Left ventricle myocardium superior (tissue), 1 donor: ENCODE data around the gene SENP6. TPM values are rescaled to one million over a fixed set of nuclear protein-coding genes. Genes with fewer than 3 reads are reported as not detected.
A peak's percentile ranks its signal among the peaks of the same experiment; 100 is the strongest.
"Not testable (repeated sequence)": the region's sequence is repeated elsewhere in the genome, so short reads cannot be mapped to it uniquely, and the experiment has no call there.

ENCODE experiments used
- ATAC-seq: fragments of 200-7000 bp; cut with Tn5 transposase; one replicate; pipeline ENCODE4 v1.9.1; 2020; ENCODE audit warnings: mild to moderate bottlenecking, moderate library complexity
- DNase-seq: peaks from one replicate; pipeline ENCODE4 v3.0.0-alpha.2; 2020
- intact Hi-C: fragments of 100-400 bp; cut with micrococcal nuclease; formaldehyde crosslinking; loops from one replicate; pipeline ENCODE4 v1.11.0; 2022
- total RNA-seq: library from RNA; stranded (reverse); fragmentation: NEBNext Ultra II Directional; extraction: Animal tissue kit (Norgen Biotek cat#: 25700); gene quantifications from one replicate; pipeline ENCODE4 v1.2.1, GENCODE V29; 2021
- donor health status: DM: no; HTN: yes; CAD: no; lungs with severe emphysema.

SENP6 gene
- total RNA-seq, 1 donor from 2014 or later = 57.7 TPM

GRCh38 chr6:75605635-75606034, 4.0 kb downstream of the SENP6 start:
- DNase-seq (no peak), ATAC-seq (no peak)
- intact Hi-C loops = no loop called here

DNA sequence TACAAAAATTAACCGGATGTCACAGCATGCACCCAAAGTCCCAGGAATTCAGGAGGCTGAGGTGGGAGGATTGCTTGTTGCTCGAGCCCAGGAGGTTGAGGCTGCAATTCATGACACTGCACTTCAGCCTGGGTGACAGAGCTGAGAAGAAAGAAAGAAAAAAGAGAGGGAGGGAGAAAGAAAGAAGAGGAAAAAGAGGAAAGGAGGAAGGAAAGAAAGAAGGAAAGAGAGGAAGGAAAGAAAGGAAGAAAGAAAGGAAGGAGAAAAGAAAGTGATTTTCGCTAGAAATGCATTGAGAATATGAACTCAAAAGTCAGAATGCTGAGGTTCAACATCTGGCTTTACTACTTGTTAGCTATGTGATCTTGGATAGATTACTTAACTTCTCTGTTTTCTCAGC, 6.6 kb downstream of the SENP6 start:
- ATAC-seq = no peak
- intact Hi-C loops = no loop called here
- DNase-seq = no peak

DNA sequence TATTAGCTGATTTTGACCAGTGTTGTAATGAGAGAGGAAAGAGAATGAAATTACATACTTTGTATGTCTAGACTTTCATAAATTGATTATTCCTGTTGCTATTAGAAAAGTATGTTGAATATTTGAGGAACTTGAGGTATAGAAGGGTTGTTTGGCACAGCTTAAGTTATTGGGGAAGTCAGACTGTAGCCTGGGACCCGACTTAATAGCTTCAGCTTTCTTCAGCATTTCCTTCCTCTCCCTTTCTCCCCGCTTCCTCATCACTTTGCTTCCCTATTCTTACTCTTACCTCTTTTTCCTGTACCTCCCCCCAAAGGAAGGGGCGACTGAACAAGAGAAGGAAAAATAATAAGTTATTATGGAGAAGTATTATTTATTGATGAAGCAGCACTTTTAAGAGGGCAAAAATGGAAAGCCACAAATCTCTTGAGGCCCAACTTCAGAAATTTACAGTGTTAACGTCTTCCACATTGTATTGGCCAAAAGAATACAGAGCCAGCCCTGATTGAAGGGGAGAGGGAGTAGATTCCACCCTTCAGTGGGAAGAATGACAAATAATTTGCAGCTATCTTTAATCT, 7.4 kb downstream of the SENP6 start:
- DNase-seq (no peak), ATAC-seq (peak; percentile 27)
- intact Hi-C loops = no loop called here

GRCh38 chr6:75609639-75610590, 8.2 kb downstream of the SENP6 start:
- intact Hi-C loops = no loop called here
- ATAC-seq (no peak), DNase-seq (no peak)

DNA sequence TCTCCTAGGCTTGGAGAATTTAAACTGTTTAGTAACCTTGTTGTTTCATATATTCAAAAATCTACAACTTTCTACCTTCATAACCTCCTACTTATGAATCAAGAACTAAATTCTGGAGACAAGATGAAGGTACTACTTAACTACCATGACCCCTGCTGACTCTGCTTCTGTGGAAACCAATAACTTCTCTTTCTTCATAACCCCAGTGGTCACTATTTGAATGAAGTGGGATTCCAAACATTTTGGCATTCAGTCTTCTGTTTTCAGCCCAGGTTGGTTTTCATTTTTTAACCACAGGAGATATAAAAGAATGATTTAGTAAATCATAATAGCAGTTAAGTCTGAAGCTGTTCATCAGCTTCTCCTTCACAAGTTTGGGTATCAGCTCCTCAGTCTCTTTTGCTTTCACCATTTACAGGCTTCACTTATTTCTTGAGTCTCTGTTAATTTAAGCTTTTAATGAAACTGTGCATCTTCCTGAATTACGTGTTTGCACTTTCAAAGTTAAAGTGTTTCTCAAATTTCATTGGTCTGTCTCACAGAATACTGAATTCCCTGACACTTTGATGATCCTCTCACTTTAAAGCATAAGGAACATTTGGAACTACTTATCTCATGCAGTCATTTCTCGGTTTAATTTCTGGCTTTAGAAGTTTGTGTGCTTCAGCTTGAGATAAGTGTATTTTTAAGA, 9.5 kb downstream of the SENP6 start:
- intact Hi-C loops = no loop called here
- DNase-seq = no peak
- no peak for ATAC-seq

DNA sequence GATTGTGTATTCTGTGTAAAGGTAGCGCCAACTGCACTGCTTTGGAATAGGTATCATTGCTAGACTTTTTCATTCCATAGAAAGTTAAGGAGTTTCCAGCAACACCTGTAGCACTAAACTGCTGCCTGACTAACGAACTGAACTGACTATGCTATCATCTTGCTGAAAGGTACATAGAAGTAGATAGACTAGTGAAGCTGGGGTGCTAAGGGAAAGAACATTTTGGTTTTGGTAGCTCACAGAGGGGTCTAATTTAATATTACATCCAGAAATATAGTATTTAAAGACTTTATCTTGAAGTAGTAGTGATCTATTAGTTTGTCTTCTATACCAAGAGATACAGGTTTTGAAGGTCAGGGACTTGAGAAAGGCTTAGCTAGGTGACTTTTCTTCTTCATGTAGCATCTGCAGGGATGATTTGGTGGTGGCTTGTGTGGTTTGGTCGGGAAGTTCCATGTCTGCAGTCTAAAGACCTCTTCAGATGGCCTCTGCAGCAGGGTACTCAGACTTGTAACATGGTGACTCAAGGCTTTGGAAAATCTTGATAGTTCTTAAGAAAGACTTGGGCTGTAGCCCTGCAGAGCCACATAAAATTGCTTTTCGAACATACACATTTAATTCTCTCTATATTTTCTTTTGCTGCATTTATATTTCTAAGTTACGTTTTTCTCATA, 10.2 kb downstream of the SENP6 start:
- DNase-seq (no peak), ATAC-seq (peak; percentile 14)
- intact Hi-C loops = no loop called here

DNA sequence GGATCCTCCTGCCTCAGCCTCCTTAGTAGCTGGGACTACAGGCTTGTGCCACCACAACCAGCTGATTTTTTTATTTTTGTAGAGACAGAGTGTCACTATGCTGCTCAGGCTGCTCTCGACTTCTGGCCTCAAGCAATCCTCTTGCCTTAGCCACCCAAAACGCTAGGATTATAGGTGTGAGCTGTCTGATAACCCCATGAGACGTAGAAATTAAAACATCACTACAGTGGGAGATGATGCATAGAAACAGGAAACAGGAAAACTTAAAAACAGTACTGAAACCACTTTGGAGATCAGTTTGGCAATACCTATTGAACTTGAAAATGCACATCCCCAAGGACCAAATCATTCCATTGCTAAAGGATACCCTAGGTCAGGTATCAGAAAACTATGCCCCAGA, 10.8 kb downstream of the SENP6 start:
- ATAC-seq (no peak), DNase-seq (no peak)
- intact Hi-C loops = no loop called here

DNA sequence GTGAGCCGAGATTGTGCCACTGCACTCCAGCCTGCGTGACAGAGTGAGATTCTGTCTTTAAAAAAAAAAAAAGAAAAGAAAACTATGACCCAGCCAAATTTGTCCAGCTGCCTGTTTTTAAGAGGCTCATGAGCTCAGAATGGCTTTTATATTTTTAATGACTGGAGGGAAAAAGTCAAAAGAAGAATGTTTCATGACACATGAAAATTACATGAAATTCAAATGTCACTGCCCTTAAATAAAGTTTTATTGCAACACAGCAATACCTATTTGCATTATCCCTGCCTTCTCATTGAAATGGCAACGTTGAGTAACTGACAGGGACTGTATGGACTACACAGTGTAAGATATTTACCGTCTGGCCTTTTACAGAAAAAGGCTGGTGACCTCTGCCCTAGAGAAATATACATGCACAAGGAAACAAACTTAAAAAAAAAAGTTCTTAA, 11.4 kb downstream of the SENP6 start:
- intact Hi-C loops = no loop called here
- peak; percentile 31 for ATAC-seq
- DNase-seq = no peak

GRCh38 chr6:75618437-75618836, 16.8 kb downstream of the SENP6 start:
- DNase-seq (no peak), ATAC-seq (no peak)
- intact Hi-C loops = no loop called here

GRCh38 chr6:75619230-75619899, 17.7 kb downstream of the SENP6 start:
- intact Hi-C loops = no loop called here
- DNase-seq = no peak
- ATAC-seq = peak; percentile 78

DNA sequence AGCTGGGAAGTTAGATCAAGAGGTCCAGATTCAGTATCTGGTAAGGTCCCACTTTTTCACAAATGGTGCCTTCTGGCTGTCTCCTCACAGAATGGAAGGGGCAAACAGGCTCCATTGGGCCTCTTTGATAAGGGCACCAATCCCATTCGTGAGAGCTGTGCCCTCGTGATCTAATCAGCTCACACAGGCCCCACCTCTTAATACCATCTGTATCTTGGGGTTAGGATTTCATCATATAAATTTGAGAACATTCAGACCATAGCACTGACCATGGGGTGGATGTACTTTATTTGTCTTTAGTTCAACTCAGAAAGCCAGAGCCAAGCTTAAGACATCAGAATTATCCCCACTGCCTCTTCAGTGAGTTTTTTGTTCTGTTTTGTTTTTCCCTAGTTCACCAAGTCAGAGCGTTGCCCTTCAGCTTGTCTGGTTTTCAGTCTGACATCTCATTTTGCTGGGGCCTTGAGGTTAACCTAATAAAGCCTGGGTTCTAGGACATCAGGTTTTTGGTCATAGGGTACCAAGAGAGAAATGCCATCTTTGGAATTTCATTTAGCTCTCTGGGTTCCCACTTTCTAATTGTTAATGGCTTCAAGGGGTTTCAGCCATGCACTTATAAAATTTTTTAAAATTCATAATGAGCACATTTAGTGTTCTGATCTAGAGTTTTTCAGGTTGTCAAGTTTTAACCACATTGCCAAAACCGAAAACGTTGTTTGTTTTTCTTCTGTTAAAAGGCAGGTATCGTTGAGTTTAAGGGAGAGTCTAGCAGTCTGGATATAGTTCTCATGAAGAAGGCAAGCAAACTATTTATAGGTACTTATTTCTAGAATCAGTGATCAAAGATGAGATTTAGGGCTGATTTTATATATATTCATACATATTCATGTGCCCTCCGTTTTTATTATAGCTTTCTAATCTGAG, 19.0 kb downstream of the SENP6 start:
- intact Hi-C loops = no loop called here
- no peak for DNase-seq
- peak; percentile 47 for ATAC-seq

DNA sequence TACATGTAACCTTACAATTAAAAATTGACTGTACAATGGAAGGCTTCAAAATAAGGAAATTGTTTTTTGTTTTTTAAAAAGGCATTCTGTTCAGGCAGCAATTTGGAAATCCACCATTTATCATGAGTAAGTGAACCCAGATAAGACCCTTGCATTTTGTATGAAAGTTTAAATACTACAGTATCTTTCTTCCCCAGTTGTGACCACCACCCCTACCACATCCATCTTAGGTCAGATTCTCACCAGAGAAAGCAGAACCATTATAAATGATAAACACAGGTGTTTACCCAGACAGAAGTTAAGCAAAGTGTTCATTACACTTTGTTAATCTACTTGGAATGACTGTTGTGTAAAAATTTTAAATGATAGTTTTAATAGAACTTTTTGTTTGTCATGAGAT, 20.2 kb downstream of the SENP6 start:
- ATAC-seq (no peak), DNase-seq (no peak)
- intact Hi-C loops = no loop called here

- DNase-seq (no peak), ATAC-seq (no peak)
- intact Hi-C loops = no loop called here
These were observed 21.8 kb downstream of the SENP6 start for GRCh38 chr6:75623491-75623890.

DNA sequence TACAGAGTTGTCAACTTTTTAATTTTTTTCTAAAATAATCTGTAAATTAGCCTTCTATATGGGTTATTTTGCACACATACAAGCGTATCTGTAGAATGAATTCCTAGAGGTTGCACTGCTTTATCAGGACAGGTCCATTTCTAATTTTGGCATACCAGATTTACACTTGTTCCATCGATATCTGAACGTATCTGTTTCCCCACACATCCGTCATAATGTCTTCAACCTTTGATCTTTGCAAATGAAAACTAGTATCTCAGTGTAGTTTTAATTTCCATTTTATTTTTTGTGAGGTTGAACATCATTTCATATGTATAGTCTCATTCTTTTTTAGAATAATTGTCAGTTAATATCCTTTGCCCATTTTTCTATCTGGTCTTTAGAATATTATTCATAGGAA, 22.7 kb downstream of the SENP6 start:
- ATAC-seq (no peak), DNase-seq (no peak)
- intact Hi-C loops = no loop called here

- DNase-seq (no peak), ATAC-seq (no peak)
- intact Hi-C loops = no loop called here
These were observed 23.3 kb downstream of the SENP6 start for GRCh38 chr6:75624988-75625387.

GRCh38 chr6:75626561-75626960, 24.9 kb downstream of the SENP6 start:
- intact Hi-C loops = no loop called here
- no peak for DNase-seq
- no peak for ATAC-seq

DNA sequence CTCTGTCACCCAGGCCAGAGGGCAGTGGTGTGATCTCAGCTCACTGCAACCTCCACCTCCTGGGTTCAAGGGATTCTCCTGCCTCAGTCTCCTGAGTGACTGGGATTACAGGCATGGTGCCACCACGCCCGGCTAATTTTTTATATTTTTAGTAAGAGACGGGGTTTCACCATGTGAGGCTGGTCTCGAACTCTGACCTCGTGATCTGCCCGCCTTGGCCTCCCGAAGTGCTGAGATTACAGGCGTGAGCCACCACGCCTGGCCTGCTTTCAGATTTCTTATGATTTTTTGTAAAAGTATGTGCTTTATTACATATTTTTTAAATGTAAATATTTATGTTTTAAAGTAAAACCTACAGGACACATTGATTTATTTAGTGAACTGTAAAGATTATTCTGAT, 26.0 kb downstream of the SENP6 start:
- DNase-seq, ATAC-seq, intact Hi-C loops: not testable (repeated sequence)
